Ramos (cell line): Measurements from ENCODE around the gene ENTPD2.

Source experiments
- in situ Hi-C: fragments of 300-500 bp; cut with MboI; formaldehyde crosslinking; loops from one replicate; pipeline ENCODE4 v1.14.3; 2022; ENCODE audit warnings: low sequenced_read_pairs; ENCODE audit not compliant: unreplicated experiment

Gene ENTPD2

DNA sequence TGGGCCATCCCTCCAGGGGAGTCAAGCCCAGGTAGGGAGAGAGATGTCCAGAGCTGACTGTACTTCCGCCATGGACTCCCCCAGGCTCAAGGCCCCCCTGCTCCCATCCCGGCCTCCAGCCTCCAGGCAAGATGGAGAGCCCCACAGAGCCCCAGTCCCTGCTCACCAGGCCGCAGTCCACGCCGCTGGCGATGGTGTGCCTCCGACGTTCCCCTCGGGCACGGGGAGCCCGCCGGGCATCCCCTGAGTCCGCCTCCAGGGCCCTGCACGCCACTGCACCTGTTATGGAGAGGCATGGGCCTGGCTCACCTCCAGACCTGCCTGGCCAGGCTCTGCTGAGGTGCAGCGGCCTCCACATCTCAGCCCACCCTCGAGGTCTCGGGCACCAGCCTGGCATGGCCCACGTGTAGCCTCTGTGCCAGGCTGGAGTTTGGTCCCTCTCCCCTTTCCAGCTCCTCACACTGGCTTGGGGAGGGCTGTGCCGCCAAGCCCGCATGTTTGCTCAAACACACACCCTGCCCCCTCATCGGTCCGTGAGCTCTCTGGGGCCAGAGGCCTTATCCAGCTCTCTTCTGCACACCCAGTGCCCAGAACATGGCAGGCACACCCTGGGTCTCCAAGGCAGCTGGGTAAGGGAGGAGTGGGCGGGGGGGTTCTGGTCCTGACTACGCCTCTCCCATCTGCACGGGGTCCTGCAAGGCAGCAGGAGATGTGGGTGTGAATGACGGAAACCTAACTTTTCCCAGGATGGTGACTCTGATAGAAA lies 12.4 kb upstream of the ENTPD2 start:
- in situ Hi-C loops, result loop anchor here (25.0 kb wide), 1 partner anchor 371 kb away; the partner anchor contains the start of gene ENTPD8

DNA sequence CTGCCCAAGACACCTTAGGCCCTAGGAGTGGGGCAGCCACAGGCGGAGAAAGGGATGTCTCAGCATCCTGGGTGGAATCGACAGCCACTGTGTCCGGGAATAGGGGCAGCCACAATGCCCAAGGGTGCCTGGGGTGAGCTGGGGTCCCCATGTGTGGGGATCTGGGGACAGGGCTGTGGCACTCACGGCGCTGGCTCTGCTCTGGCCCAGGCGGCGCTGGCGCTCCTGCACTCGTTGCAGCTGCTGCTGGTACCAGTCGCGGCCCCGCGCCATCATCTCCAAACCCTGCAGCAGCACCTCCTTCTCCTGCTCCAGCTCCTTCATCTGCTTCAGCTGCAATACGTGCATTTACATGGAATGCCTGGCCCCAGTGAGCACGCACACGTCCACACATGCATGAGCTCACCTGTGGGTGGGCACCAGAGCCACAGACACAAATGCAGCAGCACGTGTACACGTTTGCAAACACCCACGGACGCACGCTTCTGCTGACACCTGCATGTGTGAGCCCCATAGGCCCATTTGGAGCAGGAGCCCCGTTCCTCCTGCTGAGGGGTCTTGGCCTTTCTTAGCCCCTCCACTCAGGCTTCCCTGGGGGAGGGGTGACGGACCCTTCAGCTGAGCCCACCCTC lies 11.6 kb upstream of the ENTPD2 start:
- in situ Hi-C loops, result loop anchor here (25.0 kb wide), 1 partner anchor 372 kb away; the partner anchor contains the start of gene ENTPD8

DNA sequence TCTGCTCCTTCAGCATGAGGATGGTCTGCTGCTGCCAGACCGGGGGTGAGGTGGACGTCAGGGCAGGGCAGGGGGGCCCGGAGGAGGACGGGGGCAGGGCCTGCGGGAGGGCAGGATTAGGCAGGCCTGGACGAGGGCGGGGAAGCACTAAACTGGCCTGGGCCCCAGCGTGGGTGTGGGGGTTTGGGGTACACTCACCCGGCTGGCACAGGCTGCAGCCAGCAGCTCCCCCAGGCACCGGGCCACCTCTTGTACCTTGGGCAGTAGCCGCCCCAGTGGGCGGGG lies 11.0 kb upstream of the ENTPD2 start:
- in situ Hi-C loops, result loop anchor here (25.0 kb wide), 1 partner anchor 372 kb away; the partner anchor contains the start of gene ENTPD8

DNA sequence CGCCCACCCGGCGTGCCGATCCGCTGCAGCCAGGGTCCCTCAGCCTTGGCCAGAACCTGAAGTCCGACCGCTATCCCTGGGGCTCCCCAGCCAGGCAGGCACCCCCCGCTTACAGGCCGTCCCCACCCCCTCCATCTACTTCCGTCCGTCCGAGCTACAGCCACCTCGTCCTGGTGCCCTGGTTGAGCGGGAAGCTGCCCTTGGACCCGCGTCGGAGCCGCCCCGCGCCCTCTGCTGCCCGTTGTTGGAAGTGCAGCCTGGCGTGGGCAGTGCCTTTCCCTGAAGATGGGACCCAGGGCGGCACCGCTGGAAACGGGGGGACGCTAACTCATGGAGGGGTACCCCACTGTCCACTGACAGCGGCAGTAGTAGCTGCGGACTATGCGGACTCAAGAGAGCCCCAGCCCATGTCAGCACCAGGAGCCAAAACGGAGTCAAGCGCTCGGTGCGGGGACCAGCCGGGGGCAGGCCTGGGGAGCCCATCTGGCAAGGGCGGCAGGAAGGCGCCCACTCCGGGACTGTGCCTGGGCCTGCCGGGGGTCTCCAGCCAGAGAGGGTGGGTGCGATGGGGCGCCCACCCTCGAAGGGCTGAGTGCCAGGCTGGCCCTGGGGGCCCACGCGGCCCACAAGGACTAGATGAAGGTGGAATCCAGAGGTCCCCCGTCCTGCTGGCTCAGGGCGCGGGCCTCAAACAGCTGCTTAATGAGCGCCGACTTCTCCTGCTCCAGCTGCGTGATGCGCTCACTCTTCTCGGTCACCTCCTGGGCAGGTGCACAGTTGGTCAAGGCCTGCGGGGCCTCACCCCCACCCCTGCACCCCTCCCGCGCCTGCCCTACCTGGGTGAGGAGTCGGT lies 10.4 kb upstream of the ENTPD2 start:
- in situ Hi-C loops, result loop anchor here (25.0 kb wide), 1 partner anchor 373 kb away; the partner anchor contains the start of gene ENTPD8

DNA sequence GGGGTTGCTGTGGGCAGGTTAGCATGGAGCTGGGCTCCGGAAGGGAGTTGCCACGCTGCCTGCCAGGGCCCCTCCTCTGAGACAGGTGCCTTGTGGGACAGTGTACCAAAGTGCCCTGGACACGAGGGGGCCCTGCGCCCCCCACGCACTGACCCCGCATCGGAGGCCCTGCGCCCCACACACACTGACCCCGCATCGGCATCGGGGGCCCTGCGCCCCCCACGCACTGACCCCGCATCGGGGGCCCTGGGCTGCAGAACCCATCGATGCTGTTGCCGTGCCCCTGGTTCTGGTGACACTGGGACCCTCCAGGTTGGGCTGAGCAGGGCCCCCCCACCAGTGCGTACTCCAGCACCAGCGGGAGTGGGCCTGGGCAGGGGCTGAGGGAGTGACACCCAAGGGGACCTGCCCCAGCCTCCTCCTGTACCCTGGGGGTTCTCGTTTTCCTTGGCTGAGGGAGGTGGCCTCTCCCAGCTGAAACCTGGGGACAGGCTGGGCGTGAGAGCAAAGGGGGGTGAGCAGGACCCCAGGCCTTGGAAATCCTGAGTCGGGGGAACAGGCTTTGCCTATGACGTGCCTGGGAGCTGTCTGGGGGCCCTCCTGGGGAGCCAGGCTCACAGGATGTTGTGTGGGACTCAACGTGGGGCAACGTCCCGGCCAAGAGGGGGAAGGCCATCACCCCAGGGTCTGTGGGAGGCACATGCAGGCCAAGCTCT lies 9.6 kb upstream of the ENTPD2 start:
- in situ Hi-C loops, result loop anchor here (25.0 kb wide), 1 partner anchor 374 kb away; the partner anchor contains the start of gene ENTPD8

DNA sequence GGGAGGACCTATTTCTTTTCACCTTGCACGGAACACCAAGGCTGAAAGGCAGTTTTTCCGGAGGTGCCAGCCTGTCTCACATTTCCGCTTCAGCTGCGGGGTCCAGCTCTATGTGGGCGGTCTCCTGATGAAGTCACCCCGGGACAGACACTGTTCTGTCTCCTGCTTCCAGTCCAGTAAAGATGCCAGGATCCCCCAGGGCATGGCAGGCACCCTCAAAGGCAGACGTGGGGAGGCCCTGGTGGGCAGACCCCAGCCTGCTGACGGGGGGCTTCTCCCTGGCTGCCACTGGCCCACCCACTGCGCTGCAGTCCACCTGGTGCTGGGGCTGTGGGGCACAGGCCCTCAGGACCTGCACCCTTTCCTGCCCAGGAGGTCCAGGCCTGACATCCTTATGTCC lies 8.9 kb upstream of the ENTPD2 start:
- in situ Hi-C loops, result loop anchor here (25.0 kb wide), 1 partner anchor 375 kb away; the partner anchor contains the start of gene ENTPD8

DNA sequence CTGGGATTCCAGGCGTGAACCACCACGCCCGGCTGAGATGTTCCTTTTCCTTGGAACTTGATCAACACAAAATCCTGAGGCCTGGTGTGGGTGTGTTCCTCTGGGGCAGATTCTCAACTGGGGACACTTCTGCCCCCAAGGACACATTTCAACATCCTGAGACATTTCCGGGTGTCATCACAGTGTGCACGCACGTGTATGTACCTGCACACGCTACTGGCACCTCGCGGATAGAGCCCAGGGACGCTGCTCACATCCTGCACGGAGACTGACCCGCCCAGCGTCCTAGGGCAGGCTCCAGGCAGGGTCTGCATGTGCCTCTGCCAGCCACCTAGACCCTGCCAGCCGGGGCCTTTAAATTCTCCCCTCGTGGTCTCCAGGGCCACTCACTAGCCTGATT lies 8.5 kb upstream of the ENTPD2 start:
- in situ Hi-C loops, result loop anchor here (25.0 kb wide), 1 partner anchor 375 kb away; the partner anchor contains the start of gene ENTPD8

DNA sequence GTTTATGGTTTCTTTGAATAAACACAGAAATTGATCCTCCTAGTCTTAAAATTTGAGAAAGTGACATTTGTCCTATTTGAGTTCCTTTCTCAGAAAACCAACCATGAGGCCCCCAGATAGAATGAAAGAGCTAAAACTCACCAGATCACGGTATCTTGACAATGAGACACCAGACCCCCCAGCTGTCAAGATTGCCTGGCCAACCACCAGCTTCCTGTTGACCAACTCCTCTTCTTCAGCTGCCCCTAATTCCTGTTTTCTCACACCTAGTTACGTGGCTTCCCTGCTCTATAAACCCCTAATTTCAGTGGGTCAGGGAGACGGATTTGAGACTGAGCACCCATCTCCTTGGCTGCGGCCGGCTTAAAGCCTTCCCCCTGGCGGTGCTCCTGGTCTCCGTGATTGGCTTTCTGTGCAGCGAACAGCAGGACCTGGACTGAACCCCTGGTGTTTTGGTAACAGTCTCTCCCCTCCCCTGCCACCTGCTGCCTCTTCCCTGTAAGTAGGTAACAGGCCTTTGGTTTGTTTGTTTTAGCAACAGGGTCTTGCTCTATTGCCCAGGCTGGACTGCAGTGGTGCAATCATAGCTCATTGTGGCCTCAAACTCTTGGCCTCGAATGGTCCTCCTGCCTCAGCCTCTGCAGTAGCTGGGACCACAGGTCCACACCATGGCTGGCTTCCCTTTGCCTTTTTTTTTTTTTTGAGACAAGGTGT lies 4.8 kb upstream of the ENTPD2 start:
- in situ Hi-C loops, result loop anchor here (25.0 kb wide), 1 partner anchor 379 kb away; the partner anchor contains the start of gene ENTPD8

DNA sequence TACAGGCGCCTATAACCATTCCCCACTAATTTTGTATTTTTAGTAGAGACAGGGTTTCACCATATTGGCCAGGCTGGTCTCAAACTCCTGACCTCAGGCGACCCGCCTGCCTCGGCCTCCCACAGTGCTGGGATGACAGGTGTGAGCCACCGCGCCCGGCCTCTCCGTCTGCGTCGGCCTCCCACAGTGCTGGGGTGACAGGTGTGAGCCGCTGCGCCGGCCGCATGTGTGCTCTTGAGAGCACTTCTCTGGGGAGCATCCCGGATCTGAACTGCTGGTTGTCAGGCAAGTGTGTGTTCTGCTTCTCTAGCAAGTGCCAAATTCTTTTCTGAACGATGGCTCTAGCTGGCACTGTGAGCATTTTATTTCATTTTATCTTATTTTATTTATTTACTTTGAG lies 3.7 kb upstream of the ENTPD2 start:
- in situ Hi-C loops, result loop anchor here (25.0 kb wide), 1 partner anchor 380 kb away; the partner anchor contains the start of gene ENTPD8

DNA sequence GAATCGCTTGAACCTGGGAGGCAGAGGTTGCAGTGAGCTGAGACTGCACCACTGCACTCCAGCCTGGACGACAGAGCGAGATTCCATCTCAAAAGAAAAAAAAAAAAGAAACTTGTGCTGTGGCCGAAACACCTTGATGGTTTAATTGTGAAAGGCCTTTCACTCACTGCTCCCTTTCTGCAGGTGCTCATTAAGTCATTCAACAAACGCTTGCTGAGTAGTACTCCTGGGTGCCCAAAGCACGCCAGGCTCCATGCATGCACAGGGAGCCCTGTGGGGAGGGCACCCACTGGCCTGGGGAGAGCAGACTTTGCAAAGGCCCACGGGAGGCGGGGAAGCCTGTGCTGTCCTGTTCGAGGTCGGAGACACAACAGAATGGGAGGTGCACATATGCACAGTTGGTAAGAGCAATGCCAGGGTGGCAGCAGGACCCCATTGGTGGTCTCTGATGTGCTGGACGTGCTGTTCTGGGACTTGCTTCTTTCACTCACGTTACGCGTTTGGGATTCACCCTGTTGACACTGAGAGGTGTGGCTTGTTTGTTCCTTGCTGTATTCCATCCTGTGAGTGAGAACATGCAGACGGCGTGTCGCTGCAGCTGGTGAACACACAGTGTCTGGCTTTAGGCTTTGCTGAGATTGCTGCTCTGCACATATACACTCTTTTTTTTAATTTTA lies 3.0 kb upstream of the ENTPD2 start:
- in situ Hi-C loops, result loop anchor here (25.0 kb wide), 1 partner anchor 380 kb away; the partner anchor contains the start of gene ENTPD8

DNA sequence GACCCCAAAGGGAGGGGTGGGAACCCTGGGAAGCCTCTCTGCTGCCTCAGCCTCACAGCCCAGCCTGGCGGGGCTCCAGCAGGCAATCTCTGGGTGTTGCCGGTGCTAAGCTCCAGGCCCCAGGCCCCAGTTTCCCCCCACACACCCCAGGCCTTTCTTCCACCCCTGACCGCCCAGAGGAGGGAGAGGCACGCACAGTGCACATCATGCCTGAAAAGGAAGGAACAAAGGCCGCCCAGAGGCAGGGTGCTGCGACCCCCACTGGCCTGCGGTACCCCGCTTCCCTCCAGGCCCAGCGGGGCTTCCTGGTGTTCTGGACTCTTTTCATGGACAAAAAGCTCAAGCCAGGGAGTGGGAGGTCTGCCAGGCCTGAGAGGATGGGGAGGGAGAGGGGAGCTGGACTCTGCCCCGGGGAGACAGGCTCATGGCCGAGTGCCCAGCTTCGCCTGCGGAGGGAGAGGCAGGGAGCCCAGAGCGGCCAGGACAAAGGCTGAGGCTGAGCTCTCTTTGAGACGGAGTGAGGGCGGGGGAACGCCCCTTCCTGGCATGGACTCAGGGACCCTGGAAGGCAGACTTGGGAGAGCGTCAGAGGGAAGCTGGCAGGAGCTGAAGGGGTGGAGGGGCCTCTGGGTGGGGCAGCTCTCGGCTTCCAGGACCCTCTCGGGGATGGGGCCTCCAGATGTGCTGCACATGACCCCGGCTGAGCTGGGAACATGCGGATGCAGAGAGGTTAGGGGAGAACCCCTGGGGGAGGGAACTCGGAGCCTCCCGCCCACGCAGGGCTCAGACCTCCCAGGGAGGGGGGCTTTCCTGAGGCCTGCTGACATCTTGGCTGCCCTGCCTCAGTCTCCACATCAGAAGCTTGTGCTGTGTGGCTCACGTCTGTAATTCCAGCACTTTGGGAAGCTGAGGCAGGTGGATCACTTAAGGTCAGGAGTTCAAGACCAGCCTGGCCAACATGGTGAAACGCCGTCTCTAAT lies 1.8 kb upstream of the ENTPD2 start:
- in situ Hi-C loops, result loop anchor here (25.0 kb wide), 1 partner anchor 382 kb away; the partner anchor contains the start of gene ENTPD8

DNA sequence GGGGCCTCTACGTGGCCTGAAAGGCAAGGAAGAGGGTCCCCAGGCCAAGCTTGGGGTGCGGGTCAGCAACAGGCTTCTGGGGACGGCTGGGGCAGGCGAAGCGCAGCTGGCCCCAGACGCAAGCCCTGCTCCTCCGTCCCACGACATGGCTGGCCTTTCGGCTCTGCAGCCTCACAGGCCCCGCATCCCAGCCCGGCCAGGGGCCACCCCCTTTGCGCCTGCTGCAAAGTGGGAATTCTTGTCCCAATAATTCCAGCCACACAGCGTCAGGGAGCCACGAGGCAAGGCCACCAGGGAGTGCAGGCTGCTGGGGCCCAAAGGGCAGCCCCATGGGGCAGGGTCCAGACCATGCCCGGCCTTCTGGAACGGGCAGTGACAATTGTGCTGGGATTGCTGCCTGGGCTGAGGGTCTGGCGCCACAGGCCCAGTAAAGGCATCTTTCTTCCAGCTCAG lies 1.1 kb upstream of the ENTPD2 start:
- in situ Hi-C loops, result loop anchor here (25.0 kb wide), 1 partner anchor 382 kb away; the partner anchor contains the start of gene ENTPD8

DNA sequence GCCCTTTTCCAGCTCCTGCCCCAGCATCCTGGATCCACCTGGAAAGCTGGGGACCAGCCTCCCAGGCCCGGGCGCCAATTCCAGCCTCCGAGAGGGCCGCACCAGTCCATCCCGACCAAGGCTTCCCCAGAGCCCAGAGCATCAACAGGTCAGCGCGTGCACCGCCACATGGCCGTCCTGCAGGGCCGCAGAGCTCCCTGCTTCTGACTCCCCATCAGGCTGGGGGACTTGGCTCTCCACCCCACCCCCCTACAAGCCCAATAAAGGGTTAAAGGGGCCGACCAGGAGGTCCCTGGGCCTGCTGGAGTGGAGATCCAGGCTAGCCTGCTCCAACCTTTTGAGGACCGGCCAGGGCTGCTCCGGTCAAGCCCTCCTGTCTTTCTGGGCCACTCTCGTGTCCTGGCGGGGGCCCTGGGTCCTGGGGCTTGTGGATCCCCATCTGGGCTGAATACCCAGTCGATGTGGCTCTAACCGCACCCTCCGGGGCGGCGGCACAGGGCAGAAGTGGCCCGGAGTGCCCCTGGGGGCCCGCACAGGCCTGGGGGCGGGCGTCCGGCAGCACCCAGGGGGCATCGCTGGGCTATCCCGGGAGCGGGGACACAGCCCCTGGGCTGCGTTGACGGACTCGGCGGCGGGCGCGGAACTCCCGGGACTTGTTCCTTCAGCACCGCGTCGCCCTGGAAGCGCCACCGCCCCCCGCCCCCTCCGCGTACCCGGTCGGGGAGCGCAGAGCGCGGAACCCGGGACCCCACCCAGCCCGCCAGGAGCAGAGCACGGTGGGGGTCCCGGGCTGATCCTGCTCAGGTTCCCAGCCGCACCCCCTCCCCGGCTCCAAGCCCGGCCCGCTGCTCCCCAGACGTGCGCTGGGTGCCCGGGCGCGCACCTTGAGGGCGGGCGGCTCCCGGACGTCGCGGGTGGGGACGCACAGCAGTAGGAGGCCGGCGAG lies 590 bp downstream of the ENTPD2 start:
- in situ Hi-C loops, result loop anchor here (25.0 kb wide), 1 partner anchor 384 kb away; the partner anchor contains the start of gene ENTPD8

DNA sequence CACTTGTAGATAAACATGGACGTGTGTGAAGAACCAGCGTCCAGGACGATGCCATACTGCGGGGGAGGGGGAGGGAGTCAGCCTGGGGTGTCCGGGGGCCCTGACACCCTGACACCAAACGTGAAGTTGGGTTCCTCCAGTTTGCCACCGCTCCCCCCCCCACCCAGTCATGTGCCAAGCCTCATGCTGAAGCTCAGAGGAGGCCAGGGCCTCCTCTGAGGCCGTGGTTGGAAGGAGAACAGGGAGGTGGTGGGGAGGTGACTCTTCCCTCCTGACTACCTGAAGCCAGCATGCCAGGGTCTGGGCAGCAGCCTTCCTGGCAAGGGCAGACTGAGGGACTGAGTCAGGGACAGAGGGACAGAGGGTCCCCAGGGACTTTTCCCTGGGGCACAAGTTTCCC lies 1.6 kb downstream of the ENTPD2 start:
- in situ Hi-C loops, result loop anchor here (25.0 kb wide), 1 partner anchor 385 kb away; the partner anchor contains the start of gene ENTPD8

DNA sequence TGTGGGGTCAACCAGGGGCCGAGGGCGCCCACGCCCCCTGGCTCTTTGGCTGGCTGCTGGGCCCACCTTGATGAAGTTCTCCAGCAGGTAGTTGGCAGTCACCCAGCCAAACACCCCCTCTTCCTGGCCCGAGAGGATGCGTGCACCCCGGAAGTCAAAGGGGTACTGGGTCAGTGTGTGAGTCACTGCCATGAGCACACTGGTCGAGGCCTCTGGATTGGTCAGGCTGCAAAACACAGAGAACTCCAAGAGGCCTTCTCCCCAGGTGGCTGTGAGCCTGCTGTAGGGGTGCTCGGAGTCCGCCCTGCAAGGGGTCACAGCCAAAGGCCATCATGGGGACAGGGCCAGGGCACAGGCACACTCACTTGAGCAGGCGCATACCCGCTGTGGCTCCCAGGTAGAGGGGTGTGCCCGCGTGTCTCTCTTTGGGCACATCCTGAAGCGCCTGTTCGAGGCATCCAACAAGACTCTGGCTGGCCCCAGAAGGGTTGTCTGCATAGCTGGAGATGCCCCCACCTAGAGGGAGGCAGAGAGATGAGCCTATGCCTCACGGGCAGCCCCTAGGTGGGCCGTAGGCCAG lies 2.6 kb downstream of the ENTPD2 start:
- in situ Hi-C loops, result loop anchor here (25.0 kb wide), 1 partner anchor 386 kb away; the partner anchor contains the start of gene ENTPD8
